Mesenchymal stem cell (in vitro differentiated cells and primary cell): ENCODE measurements around the gene CXorf51A. TPM values are rescaled to one million over a fixed set of nuclear protein-coding genes. Genes with fewer than 3 reads are reported as not detected.
A peak's percentile ranks its signal among the peaks of the same experiment; 100 is the strongest.
"Not testable (repeated sequence)": the region's sequence is repeated elsewhere in the genome, so short reads cannot be mapped to it uniquely, and the experiment has no call there.

Source experiments
- DNase-seq: peaks from one replicate; pipeline ENCODE4 v3.0.0-alpha.2; 2013
- H2AFZ ChIP-seq: one replicate; pipeline ENCODE4 v1.6.1; 2013; ENCODE audit warnings: low read depth, mild to moderate bottlenecking, control low read depth, inconsistent platforms, low read length, moderate library complexity
- H2AK5ac ChIP-seq: 2 replicates; pipeline ENCODE4 v1.6.1; 2013; ENCODE audit warnings: low read length, moderate library complexity, mild to moderate bottlenecking, inconsistent platforms; ENCODE audit not compliant: severe bottlenecking
- H2BK120ac ChIP-seq: one replicate; pipeline ENCODE4 v1.6.1; 2013; ENCODE audit warnings: low read depth, mild to moderate bottlenecking, inconsistent platforms, low read length, moderate library complexity
- H2BK12ac ChIP-seq, 2 experiments: one replicate each; pipeline ENCODE4 v1.6.1; 2013; ENCODE audit warnings: inconsistent platforms in 2 of 2, low read length in 2 of 2, mild to moderate bottlenecking in 2 of 2, moderate library complexity in 2 of 2, control low read depth in 1 of 2
- H2BK15ac ChIP-seq: one replicate; pipeline ENCODE4 v1.6.1; 2013; ENCODE audit warnings: mild to moderate bottlenecking, low read depth, inconsistent platforms; ENCODE audit not compliant: poor library complexity, severe bottlenecking
- H2BK5ac ChIP-seq: 2 replicates; pipeline ENCODE4 v1.6.1; 2013; ENCODE audit warnings: low read depth, mild to moderate bottlenecking, low read length, control low read depth, inconsistent platforms; ENCODE audit not compliant: poor library complexity, severe bottlenecking
- H3K14ac ChIP-seq, 2 experiments: one replicate each; pipeline ENCODE4 v1.6.1; 2013; ENCODE audit warnings: inconsistent platforms in 2 of 2, low read length in 2 of 2, control low read depth in 1 of 2, mild to moderate bottlenecking in 1 of 2, moderate library complexity in 1 of 2
- H3K18ac ChIP-seq, 2 experiments: one replicate each; pipeline ENCODE4 v1.6.1; 2013; ENCODE audit warnings: inconsistent platforms in 2 of 2, low read length in 2 of 2, control low read depth in 1 of 2, low read depth in 1 of 2, mild to moderate bottlenecking in 1 of 2
- H3K23ac ChIP-seq, 2 experiments: one replicate each; pipeline ENCODE4 v1.6.1; 2013; ENCODE audit warnings: inconsistent platforms in 2 of 2, low read length in 2 of 2, mild to moderate bottlenecking in 2 of 2, moderate library complexity in 2 of 2, control low read depth in 1 of 2
- H3K27ac ChIP-seq: 2 replicates; pipeline ENCODE4 v1.5.1; 2013; ENCODE audit warnings: mild to moderate bottlenecking, moderate library complexity, low read length, control low read depth, inconsistent platforms; ENCODE audit not compliant: poor library complexity, severe bottlenecking
- H3K27me3 ChIP-seq, 2 experiments: 2 replicates each; pipeline versions ENCODE4 v1.6.1 to v1.7.0; 2013; ENCODE audit warnings: low read length in 2 of 2, mild to moderate bottlenecking in 2 of 2, moderate library complexity in 2 of 2, control low read depth in 1 of 2, inconsistent platforms in 1 of 2; ENCODE audit not compliant: control insufficient read depth in 1 of 2, insufficient read depth in 1 of 2
- H3K36me3 ChIP-seq, 2 experiments: 2 replicates each; pipeline versions ENCODE4 v1.6.1 to v1.7.0; 2013; ENCODE audit warnings: low read length in 2 of 2, control low read depth in 1 of 2, inconsistent platforms in 1 of 2, low read depth in 1 of 2, mild to moderate bottlenecking in 1 of 2; ENCODE audit not compliant: insufficient read depth in 2 of 2, control insufficient read depth in 1 of 2
- H3K4ac ChIP-seq, 2 experiments: one replicate each; pipeline ENCODE4 v1.6.1; 2013; ENCODE audit warnings: inconsistent platforms in 2 of 2, low read length in 2 of 2, mild to moderate bottlenecking in 2 of 2, moderate library complexity in 2 of 2, control low read depth in 1 of 2, low read depth in 1 of 2
- H3K4me1 ChIP-seq: 2 replicates; pipeline ENCODE4 v1.6.1; 2013; ENCODE audit warnings: low read depth, low read length, control low read depth; ENCODE audit not compliant: control insufficient read depth, insufficient read depth
- H3K4me2 ChIP-seq: 2 replicates; pipeline ENCODE4 v1.6.1; 2013; ENCODE audit warnings: low read length, mild to moderate bottlenecking, inconsistent platforms; ENCODE audit not compliant: poor library complexity, severe bottlenecking
- H3K4me3 ChIP-seq, 2 experiments: 2 replicates each; pipeline versions ENCODE4 v1.5.1 to v1.7.0; 2013; ENCODE audit warnings: low read length in 2 of 2, mild to moderate bottlenecking in 2 of 2, control low read depth in 1 of 2, low read depth in 1 of 2; ENCODE audit not compliant: insufficient read depth in 1 of 2
- H3K79me1 ChIP-seq: replicated peaks from 2 replicates; pipeline ENCODE4 v1.6.1; 2013; ENCODE audit warnings: mild to moderate bottlenecking, control low read depth, low read length, inconsistent platforms; ENCODE audit not compliant: poor library complexity, severe bottlenecking
- H3K9ac ChIP-seq: 2 replicates; pipeline ENCODE4 v1.7.0; 2013; ENCODE audit warnings: mild to moderate bottlenecking, low read length, moderate library complexity
- H3K9me3 ChIP-seq: 2 replicates; pipeline ENCODE4 v1.7.0; 2013; ENCODE audit warnings: mild to moderate bottlenecking, low read length; ENCODE audit not compliant: control insufficient read depth
- H4K8ac ChIP-seq: one replicate; pipeline ENCODE4 v1.6.1; 2013; ENCODE audit warnings: inconsistent platforms, mild to moderate bottlenecking, low read length, moderate library complexity
- H4K91ac ChIP-seq: one replicate; pipeline ENCODE4 v1.6.1; 2013; ENCODE audit warnings: mild to moderate bottlenecking, low read length, inconsistent platforms
- WGBS: methylation state at CpG from one replicate; pipeline ENCODE4 v1.1.7; 2013; ENCODE audit warnings: mixed read lengths; 5-methylcytosine and 5-hydroxymethylcytosine counted together
- polyA plus RNA-seq, 2 experiments: library from polyadenylated mRNA; stranded (reverse); fragments of 200-250 nt; gene quantifications; one replicate each; pipeline ENCODE4 v1.2.3, GENCODE V29; 2013

CXorf51A gene
- polyA plus RNA-seq (2013, experiment 1 of 2): not detected
- not detected for polyA plus RNA-seq (2013, experiment 2 of 2)

GRCh38 chrX:146814644-146815043 is at the start of gene CXorf51A:
Gene CXorf51A, minus strand, starts transcription at chrX:146814744. Its CDS starts 21 bp downstream, at chrX:146814723.
- not testable (repeated sequence) for H2BK5ac ChIP-seq, H3K14ac ChIP-seq, DNase-seq

GRCh38 chrX:146863566-146863965 is 49.0 kb upstream of the CXorf51A start:
- no peaks in the 10 kb centered on the region for H3K36me3 ChIP-seq
- H3K9me3 ChIP-seq: peaks cover 41% of the 10 kb centered on the region
- H3K14ac ChIP-seq: no peak overlapping the region
- no peak overlapping the region for H2BK5ac ChIP-seq
- no peaks in the 10 kb centered on the region for H3K79me1 ChIP-seq
- no peak overlapping the region for H2BK12ac ChIP-seq
- H4K91ac ChIP-seq: no peak overlapping the region
- peak; percentile 0 for DNase-seq
- H3K23ac ChIP-seq: no peak overlapping the region
- no peak overlapping the region for H3K4me3 ChIP-seq
- no peak overlapping the region for H3K4me2 ChIP-seq
- no peak overlapping the region for H2AK5ac ChIP-seq
- no peak overlapping the region for H4K8ac ChIP-seq
- H3K27ac ChIP-seq: no peak overlapping the region
- no peaks in the 10 kb centered on the region for H3K4me1 ChIP-seq
- H3K27me3 ChIP-seq: no peaks in the 10 kb centered on the region
- H2BK120ac ChIP-seq: no peak overlapping the region
- H3K4ac ChIP-seq: no peak overlapping the region
- H3K9ac ChIP-seq: no peak overlapping the region
- no peak overlapping the region for H2AFZ ChIP-seq
- no peak overlapping the region for H2BK15ac ChIP-seq
- no peak overlapping the region for H3K18ac ChIP-seq
- 0% methylated on average over 1 of the region's 1 CpG for WGBS

More at GRCh38 chrX:146814644-146815043, at the start of gene CXorf51A:
- not testable (repeated sequence) for H3K4ac ChIP-seq, H3K18ac ChIP-seq, H4K8ac ChIP-seq, H3K27me3 ChIP-seq, H3K9ac ChIP-seq, H4K91ac ChIP-seq, H3K4me2 ChIP-seq, H2BK120ac ChIP-seq, H2BK15ac ChIP-seq, H2AFZ ChIP-seq, H3K9me3 ChIP-seq, H2BK12ac ChIP-seq, H3K4me1 ChIP-seq, H2AK5ac ChIP-seq, H3K79me1 ChIP-seq, H3K23ac ChIP-seq, H3K4me3 ChIP-seq, H3K27ac ChIP-seq, H3K36me3 ChIP-seq
- WGBS: no CpG with 5 or more reads among the region's 3 CpGs

- Histone ChIP-seq H3K14ac (no peak overlapping the region), H2AK5ac (no peak overlapping the region), H2AFZ (no peak overlapping the region), H3K9ac (no peak overlapping the region), H3K79me1 (no peaks in the 10 kb centered on the region), H3K4ac (no peak overlapping the region), H4K8ac (no peak overlapping the region), H2BK15ac (no peak overlapping the region), H3K36me3 (no peaks in the 10 kb centered on the region), H2BK12ac (no peak overlapping the region), H4K91ac (no peak overlapping the region), H2BK5ac (no peak overlapping the region), H3K27me3 (no peaks in the 10 kb centered on the region), H3K23ac (no peak overlapping the region), H3K4me1 (no peaks in the 10 kb centered on the region), H3K9me3 (peaks cover 33% of the 10 kb centered on the region), H3K4me3 (no peak overlapping the region), H3K27ac (no peak overlapping the region), H2BK120ac (no peak overlapping the region), H3K18ac (no peak overlapping the region), H3K4me2 (no peak overlapping the region)
- WGBS: no CpG with 5 or more reads among the region's 2 CpGs
- DNase-seq: no peak
Measured at GRCh38 chrX:146854281-146854680, 39.7 kb upstream of the CXorf51A start.

- Histone ChIP-seq H2AK5ac (no peak overlapping the region), H2BK12ac (no peak overlapping the region)
- WGBS: 69% methylated on average over 2 of the region's 4 CpGs
Measured at GRCh38 chrX:146831994-146832393, 17.4 kb upstream of the CXorf51A start.

More at GRCh38 chrX:146831994-146832393, 17.4 kb upstream of the CXorf51A start:
- H4K91ac ChIP-seq: no peak overlapping the region
- H3K4me2 ChIP-seq: no peak overlapping the region
- H3K9ac ChIP-seq: no peak overlapping the region
- no peak overlapping the region for H4K8ac ChIP-seq
- H3K23ac ChIP-seq: no peak overlapping the region
- no peak overlapping the region for H3K14ac ChIP-seq
- DNase-seq: no peak
- H2BK120ac ChIP-seq: no peak overlapping the region
- no peak overlapping the region for H3K27ac ChIP-seq
- H3K27me3 ChIP-seq: no peaks in the 10 kb centered on the region
- H2BK5ac ChIP-seq: no peak overlapping the region
- H3K79me1 ChIP-seq: no peaks in the 10 kb centered on the region
- H2AFZ ChIP-seq: no peak overlapping the region
- H3K4me1 ChIP-seq: no peaks in the 10 kb centered on the region
- no peak overlapping the region for H3K4ac ChIP-seq
- no peaks in the 10 kb centered on the region for H3K36me3 ChIP-seq
- H3K4me3 ChIP-seq: no peak overlapping the region
- no peak overlapping the region for H2BK15ac ChIP-seq
- H3K18ac ChIP-seq: no peak overlapping the region
- peaks cover 13% of the 10 kb centered on the region for H3K9me3 ChIP-seq
